Neural cell (in vitro differentiated cells): ENCODE results near the gene C4orf36. TPM values are rescaled to one million over a fixed set of nuclear protein-coding genes. Genes with fewer than 3 reads are reported as not detected.

Source experiments
- H2AFZ ChIP-seq: fragments of 200-600, 300-800 bp; sonication (generic), shearing (Covaris generic); 2 replicates; pipeline ENCODE4 v1.6.0; 2014; ENCODE audit warnings: low read depth, mild to moderate bottlenecking, antibody characterized with exemption, low read length, moderate library complexity
- H3F3A ChIP-seq: fragments of 200-600 bp; shearing (Covaris generic); 2 replicates; pipeline ENCODE4 v1.6.1; 2016; ENCODE audit warnings: mild to moderate bottlenecking, moderate library complexity, mixed read lengths, antibody characterized with exemption, low read length; ENCODE audit not compliant: insufficient read depth, poor library complexity, severe bottlenecking
- H3K27ac ChIP-seq: fragments of 200-600, 300-800 bp; sonication (generic), shearing (Covaris generic); 2 replicates; pipeline ENCODE4 v1.5.1; 2014; ENCODE audit warnings: mild to moderate bottlenecking, low read length, moderate library complexity
- H3K27me3 ChIP-seq: fragments of 300-800, 200-600 bp; sonication (generic), shearing (Covaris generic); 2 replicates; pipeline ENCODE4 v1.6.0; 2014; ENCODE audit warnings: mild to moderate bottlenecking, low read depth, low read length, moderate library complexity; ENCODE audit not compliant: insufficient read depth
- H3K36me3 ChIP-seq: fragments of 300-800, 200-600 bp; sonication (generic), shearing (Covaris generic); 2 replicates; pipeline ENCODE4 v1.5.1; 2014; ENCODE audit warnings: mild to moderate bottlenecking, antibody characterized with exemption, low read length, moderate library complexity; ENCODE audit not compliant: insufficient read depth
- H3K4me2 ChIP-seq: fragments of 300-800, 200-600 bp; sonication (generic), shearing (Covaris generic); 2 replicates; pipeline ENCODE4 v1.6.0; 2014; ENCODE audit warnings: mild to moderate bottlenecking, low read length
- H3K4me3 ChIP-seq: fragments of 300-800, 200-600 bp; sonication (generic), shearing (Covaris generic); 2 replicates; pipeline ENCODE4 v1.5.1; 2014; ENCODE audit warnings: mild to moderate bottlenecking, low read length, moderate library complexity
- H3K79me2 ChIP-seq: fragments of 200-600 bp; shearing (Covaris generic); replicated peaks from 2 replicates; pipeline ENCODE4 v1.6.0; 2014; ENCODE audit warnings: mild to moderate bottlenecking, low read length, moderate library complexity; ENCODE audit not compliant: insufficient read depth
- H3K9ac ChIP-seq: fragments of 300-800, 200-600 bp; sonication (generic), shearing (Covaris generic); 2 replicates; pipeline ENCODE4 v1.6.1; 2016; ENCODE audit warnings: mild to moderate bottlenecking, low read length, mixed read lengths
- H3K9me2 ChIP-seq: fragments of 200-600 bp; shearing (Covaris generic); 2 replicates; pipeline ENCODE4 v1.6.1; 2016; ENCODE audit warnings: mild to moderate bottlenecking, low read length, mixed read lengths; ENCODE audit not compliant: insufficient read depth
- H3K9me3 ChIP-seq: fragments of 200-600, 300-800 bp; sonication (generic), shearing (Covaris generic); 2 replicates; pipeline ENCODE4 v1.6.1; 2016; ENCODE audit warnings: mild to moderate bottlenecking, mixed run types, low read length, moderate library complexity, mixed read lengths
- H4K20me1 ChIP-seq: fragments of 200-600 bp; shearing (Covaris generic); 2 replicates; pipeline ENCODE4 v1.6.1; 2016; ENCODE audit warnings: mild to moderate bottlenecking, mixed run types; ENCODE audit not compliant: insufficient read depth
- CTCF ChIP-seq: fragments of 450-650 bp; IDR thresholded peaks from 2 replicates; pipeline ENCODE4 v1.5.1; 2014; ENCODE audit warnings: antibody characterized with exemption, mild to moderate bottlenecking, moderate library complexity; ENCODE audit not compliant: poor library complexity, severe bottlenecking
- EP300 ChIP-seq: fragments of 450-650 bp; conservative IDR thresholded peaks from 2 replicates; pipeline ENCODE4 v1.6.1; 2014; ENCODE audit warnings: antibody characterized with exemption, mild to moderate bottlenecking, moderate library complexity; ENCODE audit not compliant: poor library complexity, severe bottlenecking
- EZH2 ChIP-seq: fragments of 200-600, 300-800 bp; shearing (Covaris generic), sonication (generic); IDR thresholded peaks from 2 replicates; pipeline ENCODE4 v1.6.1; 2014; ENCODE audit warnings: antibody characterized with exemption, low read length, borderline replicate concordance, mild to moderate bottlenecking; ENCODE audit not compliant: insufficient read depth, poor library complexity, severe bottlenecking
- MXI1 ChIP-seq: fragments of 450-650 bp; conservative IDR thresholded peaks from 2 replicates; pipeline ENCODE4 v1.6.1; 2014; ENCODE audit warnings: antibody characterized with exemption, mild to moderate bottlenecking; ENCODE audit not compliant: poor library complexity, severe bottlenecking
- POLR2AphosphoS5 ChIP-seq: IDR thresholded peaks from 2 replicates; pipeline ENCODE4 v1.6.1; 2012
- RAD21 ChIP-seq: fragments of 450-650 bp; conservative IDR thresholded peaks from 2 replicates; pipeline ENCODE4 v1.6.1; 2014; ENCODE audit warnings: antibody characterized with exemption, mild to moderate bottlenecking, moderate library complexity
- REST ChIP-seq: IDR thresholded peaks from 2 replicates; pipeline ENCODE4 v1.6.1; 2012; ENCODE audit warnings: borderline replicate concordance
- SMC3 ChIP-seq: fragments of 450-650 bp; conservative IDR thresholded peaks from 2 replicates; pipeline ENCODE4 v1.6.1; 2014; ENCODE audit warnings: antibody characterized with exemption, mild to moderate bottlenecking, moderate library complexity; ENCODE audit not compliant: poor library complexity
- TAF1 ChIP-seq: IDR thresholded peaks from 2 replicates; pipeline ENCODE4 v1.6.1; 2012; ENCODE audit warnings: low read depth
- polyA plus RNA-seq: library from polyadenylated mRNA; depleted of rRNA; stranded (reverse); fragments of >200 nt; gene quantifications from 2 replicates; pipeline ENCODE4 v1.2.3, GENCODE V29; 2014

C4orf36 gene
- polyA plus RNA-seq, 1 donor from 2014 or later, result 1.5 TPM

GRCh38 chr4:86924811-86925210 is 32.6 kb upstream of the C4orf36 start:
- H3K36me3 ChIP-seq, result no peaks in the 10 kb centered on the region
- no peak overlapping the region for H3K4me2 ChIP-seq
- H3K9ac ChIP-seq, result no peak overlapping the region
- H4K20me1 ChIP-seq, result no peaks in the 10 kb centered on the region
- no peak overlapping the region for H3K4me3 ChIP-seq
- no peaks in the 10 kb centered on the region for H3K9me2 ChIP-seq
- TF ChIP-seq SMC3 (no peak), TAF1 (no peak), REST (no peak), POLR2AphosphoS5 (no peak), MXI1 (no peak), RAD21 (no peak), CTCF (no peak), EP300 (no peak), EZH2 (no peak)
- H3K79me2 ChIP-seq, result no peaks in the 10 kb centered on the region
- H3K9me3 ChIP-seq, result no peaks in the 10 kb centered on the region
- H3K27me3 ChIP-seq, result no peaks in the 10 kb centered on the region
- H3F3A ChIP-seq, result no peaks in the 10 kb centered on the region
- H2AFZ ChIP-seq, result no peak overlapping the region
- no peak overlapping the region for H3K27ac ChIP-seq

GRCh38 chr4:86921608-86922252 is 29.5 kb upstream of the C4orf36 start:
- TF ChIP-seq EP300, result no peak
- TF ChIP-seq TAF1, result no peak
- no peak for TF ChIP-seq RAD21
- no peak for TF ChIP-seq MXI1
- no peak for TF ChIP-seq CTCF
- no peak for TF ChIP-seq REST
- no peak for TF ChIP-seq EZH2
- no peak for TF ChIP-seq SMC3
- H3K27ac ChIP-seq, result no peak overlapping the region
- H3K9me2 ChIP-seq, result no peaks in the 10 kb centered on the region
- no peak overlapping the region for H3K4me3 ChIP-seq
- no peaks in the 10 kb centered on the region for H4K20me1 ChIP-seq
- H3K4me2 ChIP-seq, result no peak overlapping the region
- no peaks in the 10 kb centered on the region for H3K9me3 ChIP-seq
- no peak overlapping the region for H2AFZ ChIP-seq
- no peaks in the 10 kb centered on the region for H3F3A ChIP-seq
- no peaks in the 10 kb centered on the region for H3K27me3 ChIP-seq
- H3K36me3 ChIP-seq, result no peaks in the 10 kb centered on the region
- H3K9ac ChIP-seq, result no peak overlapping the region
- H3K79me2 ChIP-seq, result no peaks in the 10 kb centered on the region
